ENCODE results near the gene SIGMAR1.
A peak's percentile ranks its signal among the peaks of the same experiment; 100 is the strongest.

Gene SIGMAR1

GRCh38 chr9:34634551-34635248 lies 2.9 kb downstream of the SIGMAR1 start:
- H3K27me3 ChIP-seq (ENCODE audit: control insufficient read depth in 5 of 5, insufficient read depth in 4 of 5, low read length in 5 of 5) = peaks cover 0 to 12% (median 11%) of the 10 kb centered on the region in 5 donors
- peaks cover 2 to 26% (median 25%) of the 10 kb centered on the region in 5 donors for H3K4me1 ChIP-seq (ENCODE audit: control insufficient read depth in 5 of 5, insufficient read depth in 5 of 5, low read length in 5 of 5)
- no peak overlapping the region for H3K4me3 ChIP-seq (ENCODE audit: low read depth in 1 of 5, low read length in 5 of 5)
- H3K9ac ChIP-seq (ENCODE audit: low read length in 5 of 5) = no peak overlapping the region
- no peak overlapping the region for H3K27ac ChIP-seq (ENCODE audit: low read depth, low read length)
- H3K36me3 ChIP-seq (ENCODE audit: control insufficient read depth in 5 of 5, insufficient read depth in 5 of 5, low read length in 5 of 5) = peaks cover 0 to 10% (median 8%) of the 10 kb centered on the region in 5 donors
- no peaks in the 10 kb centered on the region for H3K9me3 ChIP-seq (ENCODE audit: control insufficient read depth in 5 of 5, low read length in 5 of 5)

- H3K27ac ChIP-seq (ENCODE audit: low read depth, low read length) = no peak overlapping the region
- peaks cover 0 to 10% (median 8%) of the 10 kb centered on the region in 5 donors for H3K36me3 ChIP-seq (ENCODE audit: control insufficient read depth in 5 of 5, insufficient read depth in 5 of 5, low read length in 5 of 5)
- H3K27me3 ChIP-seq (ENCODE audit: control insufficient read depth in 5 of 5, insufficient read depth in 4 of 5, low read length in 5 of 5) = peaks cover 7 to 19% (median 17%) of the 10 kb centered on the region in 5 donors
- no peak overlapping the region for H3K4me3 ChIP-seq (ENCODE audit: low read depth in 1 of 5, low read length in 5 of 5)
- H3K9me3 ChIP-seq (ENCODE audit: control insufficient read depth in 5 of 5, low read length in 5 of 5) = no peaks in the 10 kb centered on the region
- no peak overlapping the region for H3K9ac ChIP-seq (ENCODE audit: low read length in 5 of 5)
- peaks cover 2 to 31% (median 29%) of the 10 kb centered on the region in 5 donors for H3K4me1 ChIP-seq (ENCODE audit: control insufficient read depth in 5 of 5, insufficient read depth in 5 of 5, low read length in 5 of 5)
Observed at GRCh38 chr9:34633851-34634550, 3.6 kb downstream of the SIGMAR1 start.

GRCh38 chr9:34633166-34633565 lies 4.4 kb downstream of the SIGMAR1 start:
- no peak overlapping the region for H3K4me3 ChIP-seq (ENCODE audit: low read depth in 1 of 5, low read length in 5 of 5)
- no peaks in the 10 kb centered on the region for H3K9me3 ChIP-seq (ENCODE audit: control insufficient read depth in 5 of 5, low read length in 5 of 5)
- no peak overlapping the region for H3K27ac ChIP-seq (ENCODE audit: low read depth, low read length)
- peaks cover 13 to 25% (median 23%) of the 10 kb centered on the region in 5 donors for H3K27me3 ChIP-seq (ENCODE audit: control insufficient read depth in 5 of 5, insufficient read depth in 4 of 5, low read length in 5 of 5)
- H3K36me3 ChIP-seq (ENCODE audit: control insufficient read depth in 5 of 5, insufficient read depth in 5 of 5, low read length in 5 of 5) = peaks cover 0 to 10% (median 8%) of the 10 kb centered on the region in 5 donors
- H3K9ac ChIP-seq (ENCODE audit: low read length in 5 of 5) = peak overlapping the region in 1 of 5 donors; percentile 26
- H3K4me1 ChIP-seq (ENCODE audit: control insufficient read depth in 5 of 5, insufficient read depth in 5 of 5, low read length in 5 of 5) = peaks cover 2 to 32% (median 31%) of the 10 kb centered on the region in 5 donors

GRCh38 chr9:34630402-34631154 lies 7.0 kb downstream of the SIGMAR1 start:
- H3K27me3 ChIP-seq (ENCODE audit: control insufficient read depth in 5 of 5, insufficient read depth in 4 of 5, low read length in 5 of 5) = peaks cover 38 to 51% (median 48%) of the 10 kb centered on the region in 5 donors
- no peak overlapping the region for H3K27ac ChIP-seq (ENCODE audit: low read depth, low read length)
- H3K9me3 ChIP-seq (ENCODE audit: control insufficient read depth in 5 of 5, low read length in 5 of 5) = no peaks in the 10 kb centered on the region
- H3K4me3 ChIP-seq (ENCODE audit: low read depth in 1 of 5, low read length in 5 of 5) = no peak overlapping the region
- peak overlapping the region in 1 of 5 donors; percentile 4 for H3K9ac ChIP-seq (ENCODE audit: low read length in 5 of 5)
- H3K36me3 ChIP-seq (ENCODE audit: control insufficient read depth in 5 of 5, insufficient read depth in 5 of 5, low read length in 5 of 5) = peaks cover 0 to 8% (median 7%) of the 10 kb centered on the region in 5 donors
- peaks cover 0 to 14% (median 12%) of the 10 kb centered on the region in 5 donors for H3K4me1 ChIP-seq (ENCODE audit: control insufficient read depth in 5 of 5, insufficient read depth in 5 of 5, low read length in 5 of 5)

- Histone ChIP-seq H3K4me3 (ENCODE audit: low read depth in 1 of 5, low read length in 5 of 5) (peak overlapping the region; percentile 20 to 54 (median 50)), H3K4me1 (ENCODE audit: control insufficient read depth in 5 of 5, insufficient read depth in 5 of 5, low read length in 5 of 5) (peaks cover 0 to 14% (median 12%) of the 10 kb centered on the region in 5 donors), H3K27me3 (ENCODE audit: control insufficient read depth in 5 of 5, insufficient read depth in 4 of 5, low read length in 5 of 5) (peaks cover 47 to 60% (median 57%) of the 10 kb centered on the region in 5 donors), H3K9me3 (ENCODE audit: control insufficient read depth in 5 of 5, low read length in 5 of 5) (no peaks in the 10 kb centered on the region), H3K27ac (ENCODE audit: low read depth, low read length) (no peak overlapping the region), H3K36me3 (ENCODE audit: control insufficient read depth in 5 of 5, insufficient read depth in 5 of 5, low read length in 5 of 5) (no peaks in the 10 kb centered on the region), H3K9ac (ENCODE audit: low read length in 5 of 5) (no peak overlapping the region)
Observed at GRCh38 chr9:34629491-34629808, 8.1 kb downstream of the SIGMAR1 start.

GRCh38 chr9:34628656-34629490 lies 8.7 kb downstream of the SIGMAR1 start, which contains the start of gene ARID3C:
ARID3C (minus strand) TSS chr9:34629066; CDS start chr9:34628014, 1,052 bp downstream.
- Histone ChIP-seq H3K4me1 (ENCODE audit: control insufficient read depth in 5 of 5, insufficient read depth in 5 of 5, low read length in 5 of 5) (peaks cover 0 to 15% (median 11%) of the 10 kb centered on the region in 5 donors), H3K27ac (ENCODE audit: low read depth, low read length) (no peak within 1 kb of the TSS), H3K27me3 (ENCODE audit: control insufficient read depth in 5 of 5, insufficient read depth in 4 of 5, low read length in 5 of 5) (peaks cover 48 to 66% (median 63%) of the 10 kb centered on the region in 5 donors), H3K36me3 (ENCODE audit: control insufficient read depth in 5 of 5, insufficient read depth in 5 of 5, low read length in 5 of 5) (no peaks in the 10 kb centered on the region), H3K9ac (ENCODE audit: low read length in 5 of 5) (peak within 1 kb of the TSS in 1 of 5 donors; percentile 56), H3K9me3 (ENCODE audit: control insufficient read depth in 5 of 5, low read length in 5 of 5) (no peaks in the 10 kb centered on the region), H3K4me3 (ENCODE audit: low read depth in 1 of 5, low read length in 5 of 5) (peak within 1 kb of the TSS; percentile 20 to 54 (median 50))

GRCh38 chr9:34627716-34628655 lies 9.6 kb downstream of the SIGMAR1 start:
- no peak overlapping the region for H3K27ac ChIP-seq (ENCODE audit: low read depth, low read length)
- H3K27me3 ChIP-seq (ENCODE audit: control insufficient read depth in 5 of 5, insufficient read depth in 4 of 5, low read length in 5 of 5) = peaks cover 53 to 73% (median 71%) of the 10 kb centered on the region in 5 donors
- H3K9ac ChIP-seq (ENCODE audit: low read length in 5 of 5) = peak overlapping the region in 1 of 5 donors; percentile 56
- H3K9me3 ChIP-seq (ENCODE audit: control insufficient read depth in 5 of 5, low read length in 5 of 5) = no peaks in the 10 kb centered on the region
- peaks cover 0 to 23% (median 16%) of the 10 kb centered on the region in 5 donors for H3K4me1 ChIP-seq (ENCODE audit: control insufficient read depth in 5 of 5, insufficient read depth in 5 of 5, low read length in 5 of 5)
- no peaks in the 10 kb centered on the region for H3K36me3 ChIP-seq (ENCODE audit: control insufficient read depth in 5 of 5, insufficient read depth in 5 of 5, low read length in 5 of 5)
- H3K4me3 ChIP-seq (ENCODE audit: low read depth in 1 of 5, low read length in 5 of 5) = peak overlapping the region in 3 of 5 donors; percentile 36 to 53 (median 47)

GRCh38 chr9:34625186-34625486 lies 12.5 kb downstream of the SIGMAR1 start:
- no peak overlapping the region for H3K27ac ChIP-seq (ENCODE audit: low read depth, low read length)
- peaks cover 0 to 32% (median 23%) of the 10 kb centered on the region in 5 donors for H3K4me1 ChIP-seq (ENCODE audit: control insufficient read depth in 5 of 5, insufficient read depth in 5 of 5, low read length in 5 of 5)
- no peak overlapping the region for H3K4me3 ChIP-seq (ENCODE audit: low read depth in 1 of 5, low read length in 5 of 5)
- no peak overlapping the region for H3K9ac ChIP-seq (ENCODE audit: low read length in 5 of 5)
- no peaks in the 10 kb centered on the region for H3K9me3 ChIP-seq (ENCODE audit: control insufficient read depth in 5 of 5, low read length in 5 of 5)
- H3K27me3 ChIP-seq (ENCODE audit: control insufficient read depth in 5 of 5, insufficient read depth in 4 of 5, low read length in 5 of 5) = peaks cover 64 to 80% (median 76%) of the 10 kb centered on the region in 5 donors
- no peaks in the 10 kb centered on the region for H3K36me3 ChIP-seq (ENCODE audit: control insufficient read depth in 5 of 5, insufficient read depth in 5 of 5, low read length in 5 of 5)
